Stimulated activated CD8-positive, alpha-beta memory T cell treated with anti-CD3 and anti-CD28 coated beads, Interleukin-4, amount 100 ng/mL, for 4 hours (primary cell): ENCODE results near the gene PYROXD2.
"Not testable (repeated sequence)": the region's sequence is repeated elsewhere in the genome, so short reads cannot be mapped to it uniquely, and the experiment has no call there.

Experiments used
- DNase-seq, 2 donors: peaks; one replicate each; pipeline ENCODE4 v3.0.0-alpha.2; 2020; ENCODE audit warnings: low read depth in 2 of 2, low spot score in 1 of 2

The PYROXD2 gene

DNA sequence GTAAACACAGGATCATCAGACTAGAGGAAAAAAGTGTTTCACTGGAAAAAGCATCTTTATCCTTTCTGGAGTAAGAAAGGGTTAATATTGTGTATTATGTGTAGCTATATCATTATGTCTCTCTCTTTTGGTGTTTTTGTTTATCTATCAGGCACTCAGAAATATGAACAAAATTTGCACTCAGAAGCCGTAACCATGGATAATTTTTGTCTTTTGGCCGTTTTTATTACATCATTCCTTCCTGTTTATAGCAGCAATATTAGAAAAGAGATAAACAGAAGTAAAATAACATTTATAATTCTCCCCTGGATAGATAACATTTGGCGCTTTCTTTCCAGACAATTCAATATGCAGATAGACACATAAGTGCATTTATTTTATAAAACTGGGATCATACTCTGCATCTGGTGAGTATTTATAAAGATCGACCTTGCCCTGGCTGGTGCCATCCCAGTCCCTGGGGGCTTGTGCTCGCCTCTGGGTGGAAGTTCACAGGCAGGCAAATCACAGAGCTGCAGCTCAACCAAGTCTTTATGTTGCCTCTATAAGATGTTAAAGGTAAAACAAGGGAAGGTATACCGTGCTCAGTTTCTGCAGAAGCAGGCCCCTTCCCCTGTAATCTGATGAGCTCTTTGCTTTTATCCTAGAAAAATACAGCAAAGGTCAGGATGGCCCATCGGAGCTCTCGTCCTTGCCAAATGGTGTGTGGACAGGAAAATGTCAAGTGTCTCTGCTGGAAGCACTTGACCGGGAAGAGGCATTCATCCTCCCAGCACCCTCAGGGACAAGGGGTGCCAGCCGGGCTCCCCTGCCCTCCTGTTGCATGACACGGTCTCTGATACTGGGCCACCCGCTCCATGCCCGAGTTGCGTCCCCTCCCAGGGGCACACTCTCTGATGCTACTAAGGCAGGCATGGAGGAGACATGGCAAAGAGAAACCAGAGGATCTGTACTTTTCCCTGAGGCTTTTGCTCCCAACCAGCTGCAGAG is 43.9 kb downstream of the PYROXD2 start:
- no peak for DNase-seq

DNA sequence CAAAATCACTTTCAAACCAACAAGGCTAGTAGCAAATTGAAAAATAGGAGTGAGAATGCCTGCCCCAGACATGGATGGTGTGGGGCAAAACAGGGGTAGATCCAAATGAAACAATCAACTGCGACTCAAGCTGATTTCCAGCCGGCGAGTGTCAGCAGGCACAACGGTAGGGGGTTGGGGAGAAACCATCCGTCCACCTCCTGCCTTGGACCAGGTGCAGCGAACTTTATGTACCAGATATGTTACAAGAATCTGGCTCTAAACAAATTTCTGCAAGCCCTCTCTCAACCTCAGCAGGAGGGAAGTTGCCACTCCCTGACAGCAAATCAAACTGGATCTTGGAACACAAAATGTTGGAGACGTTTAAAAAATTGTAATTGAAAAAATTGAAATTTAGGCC is 45.2 kb downstream of the PYROXD2 start:
- no peak for DNase-seq

DNA sequence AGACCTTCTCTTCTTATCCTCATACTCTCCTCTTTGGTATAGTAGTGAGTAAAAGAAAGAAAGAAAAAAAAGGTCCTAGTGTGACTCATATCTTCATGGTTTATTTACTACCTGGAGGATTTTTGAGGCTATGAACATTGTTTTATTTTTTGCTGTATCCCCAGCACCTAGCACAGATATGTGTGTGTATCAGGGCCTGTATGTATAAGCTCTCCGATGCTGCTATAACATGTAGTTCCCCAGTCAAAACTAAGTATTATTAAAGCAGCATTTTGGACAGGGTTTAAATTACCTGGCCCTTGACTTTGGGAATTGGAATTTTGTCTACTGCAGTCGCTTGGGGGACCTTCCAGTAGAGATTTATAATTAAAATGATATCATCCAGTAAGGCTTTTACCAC is 46.3 kb downstream of the PYROXD2 start:
- no peak for DNase-seq

DNA sequence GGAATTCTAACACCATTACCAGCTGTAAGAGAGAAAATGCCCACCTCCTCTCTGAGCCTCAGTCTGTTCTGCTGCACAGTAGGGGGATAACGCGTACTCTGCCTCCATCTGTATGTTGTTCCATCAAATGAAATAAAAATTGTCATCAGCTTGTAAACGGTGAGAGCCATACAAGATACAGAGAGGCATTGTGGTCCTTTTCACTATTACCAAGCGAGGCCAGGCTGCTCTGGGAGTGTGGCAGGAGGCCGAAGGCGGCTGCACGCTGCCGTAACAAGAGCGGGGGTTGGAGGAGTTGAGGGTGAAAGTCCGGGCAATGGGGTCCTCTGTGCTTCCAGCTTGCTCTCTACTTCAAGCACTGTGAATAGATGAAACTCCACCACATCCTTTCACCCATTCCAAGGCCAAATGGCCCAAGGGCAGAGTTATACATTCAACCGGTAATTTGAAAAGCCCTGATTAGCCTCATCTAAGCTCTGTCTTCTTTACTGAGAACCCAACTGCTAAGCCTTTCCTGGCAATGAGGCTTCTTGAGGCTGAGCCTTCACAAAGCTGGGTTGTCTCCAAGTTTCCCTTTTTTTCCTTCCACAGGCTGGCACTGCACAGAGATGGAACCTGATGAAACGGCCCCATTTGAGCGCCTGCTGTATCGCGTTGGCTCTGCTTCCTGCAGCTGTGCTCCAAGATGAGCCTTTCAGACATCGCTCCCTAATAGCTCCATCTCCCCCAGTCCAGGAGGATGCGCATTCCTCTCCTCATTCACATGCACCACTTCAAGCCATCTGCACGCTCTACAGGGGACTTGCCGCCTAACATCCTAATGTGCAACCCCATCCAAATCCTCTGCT is 47.2 kb downstream of the PYROXD2 start:
- DNase-seq = no peak

DNA sequence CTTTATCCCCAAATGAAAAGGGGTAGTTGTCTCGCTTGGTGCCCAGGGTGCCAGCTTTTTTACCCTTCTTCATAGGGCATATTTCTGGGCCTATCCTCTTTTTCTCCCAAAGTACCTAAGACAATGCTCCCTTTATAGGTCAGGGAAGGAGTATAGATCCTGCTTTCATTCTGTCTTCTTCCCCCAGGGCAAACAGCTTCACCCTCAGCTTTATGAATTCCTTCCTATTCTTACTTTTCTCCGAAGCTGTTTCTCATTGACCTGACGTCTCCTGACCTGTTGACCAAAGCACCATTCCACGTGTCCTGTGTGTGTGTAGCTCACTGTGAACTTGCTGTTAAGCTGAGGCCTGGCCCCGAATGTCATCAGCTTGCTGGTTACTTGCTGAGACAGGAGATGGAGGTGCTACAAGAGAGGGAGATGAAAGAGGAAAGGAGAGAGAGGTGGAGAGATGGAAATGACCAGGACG is 48.9 kb downstream of the PYROXD2 start:
- DNase-seq = no peak

DNA sequence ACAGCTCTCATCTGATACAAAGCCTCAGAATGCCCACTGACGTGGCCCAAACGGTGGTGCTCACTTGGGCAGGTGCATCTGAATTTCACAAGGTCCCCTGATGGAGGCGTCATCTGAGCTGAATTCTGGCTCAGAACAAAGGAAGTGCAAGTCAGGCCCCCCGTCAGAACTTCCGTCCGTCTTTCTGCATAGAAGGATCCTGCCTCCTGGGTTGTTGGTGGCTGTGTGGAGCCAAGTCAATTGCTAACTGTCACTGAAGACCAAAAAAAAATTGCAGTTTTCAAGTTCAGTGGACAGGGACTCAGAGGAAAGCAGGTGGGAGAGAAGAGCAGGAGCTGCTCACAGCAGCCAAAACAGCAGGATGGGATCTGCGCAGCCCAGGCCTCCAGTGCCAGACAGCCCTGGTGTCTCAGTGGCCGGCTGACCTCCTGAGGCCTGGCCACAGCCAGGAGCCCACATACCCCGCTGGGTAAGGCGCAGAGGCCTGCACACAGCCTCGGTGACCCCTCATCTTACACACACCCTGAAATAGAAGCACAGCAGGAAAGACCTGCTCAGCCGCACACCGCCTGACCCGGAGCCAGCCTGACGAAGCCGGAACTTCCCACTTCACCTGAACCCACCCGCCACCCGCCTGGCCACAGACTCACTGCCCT is 49.4 kb downstream of the PYROXD2 start:
- DNase-seq = no peak

DNA sequence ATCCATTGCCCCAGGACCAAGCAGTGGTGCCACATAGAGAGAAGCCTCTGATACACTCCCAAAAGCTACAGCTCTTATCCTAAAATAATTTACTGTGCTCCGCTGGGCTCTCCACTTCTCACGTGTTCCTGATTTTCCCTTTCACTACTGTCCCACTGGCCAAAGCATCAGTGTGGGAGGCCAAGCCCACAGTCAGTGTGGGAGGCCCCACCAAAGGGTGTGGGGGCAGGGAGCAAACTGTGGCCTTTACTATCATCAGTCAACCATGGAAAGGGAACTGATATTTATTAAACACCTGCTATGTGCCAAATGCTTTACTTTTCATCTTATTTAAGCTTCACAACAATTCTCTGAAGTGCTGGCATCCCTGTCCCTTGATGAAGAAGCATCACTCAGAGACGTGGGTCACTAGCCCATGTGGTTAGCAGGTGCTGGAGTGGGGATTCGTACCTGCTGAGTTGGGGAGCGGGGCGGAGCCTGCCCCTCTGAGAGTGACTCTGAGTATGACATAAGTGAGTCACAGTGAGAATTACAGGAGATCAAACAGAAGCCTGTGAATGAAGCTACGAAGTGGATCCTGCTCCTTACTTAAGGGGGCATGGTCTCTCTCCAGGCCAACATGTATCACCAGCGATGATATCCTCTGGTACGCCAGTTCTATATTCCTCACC is 50.4 kb downstream of the PYROXD2 start:
- no peak for DNase-seq

DNA sequence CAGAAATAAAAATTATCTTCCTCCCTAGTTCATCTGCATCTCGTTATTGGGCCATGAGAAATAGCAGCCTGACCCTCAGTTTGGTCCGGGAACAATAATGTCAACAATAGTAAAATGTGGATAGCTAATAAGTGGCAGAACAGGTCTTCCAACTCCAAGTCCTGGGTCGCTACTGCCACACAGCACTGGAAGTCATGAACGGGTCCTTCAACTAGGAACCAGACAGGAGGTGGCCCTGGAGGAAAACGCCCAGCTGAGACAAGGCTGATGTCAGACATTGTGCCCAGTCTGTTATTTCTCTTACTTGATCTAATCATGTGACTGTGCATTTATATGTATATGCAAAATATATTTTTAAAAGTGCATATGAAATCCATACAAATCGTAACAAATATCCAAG is 51.8 kb downstream of the PYROXD2 start:
- no peak for DNase-seq

DNA sequence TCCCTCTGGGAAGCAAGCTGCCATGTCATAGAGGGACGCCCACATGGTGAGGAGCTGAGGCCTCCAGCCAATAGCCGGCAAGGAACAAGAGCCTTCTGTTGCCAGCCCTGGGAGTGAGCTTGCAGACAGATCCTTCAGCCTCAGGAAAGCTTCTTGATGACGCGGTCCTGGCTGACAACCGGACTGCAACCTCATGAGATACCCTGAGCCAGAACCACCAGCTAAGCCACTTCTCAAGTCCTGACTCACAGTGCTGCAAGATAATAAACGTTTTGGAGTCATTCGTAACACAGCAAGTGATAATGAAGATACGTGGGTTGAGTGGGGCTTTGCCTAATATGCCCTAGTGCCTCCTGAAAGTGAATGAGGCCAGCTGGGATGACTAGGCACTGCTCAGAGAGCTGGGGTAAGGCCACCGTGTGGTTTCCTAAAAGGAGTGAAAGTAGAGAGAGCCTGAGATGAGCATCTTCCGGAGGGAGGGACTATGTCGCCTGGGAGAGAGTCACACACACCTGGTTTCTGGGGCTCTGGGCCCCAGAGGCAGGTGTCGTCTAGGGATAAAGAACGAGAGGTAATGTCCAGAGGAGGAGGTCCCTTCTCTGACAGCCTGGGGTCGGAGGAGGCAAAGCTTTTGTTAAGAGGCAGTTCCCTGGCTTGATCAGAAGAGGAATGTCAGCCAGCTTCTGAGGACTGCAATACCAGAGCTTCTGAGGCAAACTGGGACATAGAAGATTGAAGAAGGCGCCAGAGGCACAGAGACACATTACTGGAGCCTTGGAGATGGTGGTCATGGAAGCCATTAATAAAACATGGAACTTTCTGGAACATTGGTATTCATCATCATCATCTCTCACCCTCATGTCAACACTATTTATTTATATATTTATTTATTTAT is 53.6 kb downstream of the PYROXD2 start:
- no peak for DNase-seq

DNA sequence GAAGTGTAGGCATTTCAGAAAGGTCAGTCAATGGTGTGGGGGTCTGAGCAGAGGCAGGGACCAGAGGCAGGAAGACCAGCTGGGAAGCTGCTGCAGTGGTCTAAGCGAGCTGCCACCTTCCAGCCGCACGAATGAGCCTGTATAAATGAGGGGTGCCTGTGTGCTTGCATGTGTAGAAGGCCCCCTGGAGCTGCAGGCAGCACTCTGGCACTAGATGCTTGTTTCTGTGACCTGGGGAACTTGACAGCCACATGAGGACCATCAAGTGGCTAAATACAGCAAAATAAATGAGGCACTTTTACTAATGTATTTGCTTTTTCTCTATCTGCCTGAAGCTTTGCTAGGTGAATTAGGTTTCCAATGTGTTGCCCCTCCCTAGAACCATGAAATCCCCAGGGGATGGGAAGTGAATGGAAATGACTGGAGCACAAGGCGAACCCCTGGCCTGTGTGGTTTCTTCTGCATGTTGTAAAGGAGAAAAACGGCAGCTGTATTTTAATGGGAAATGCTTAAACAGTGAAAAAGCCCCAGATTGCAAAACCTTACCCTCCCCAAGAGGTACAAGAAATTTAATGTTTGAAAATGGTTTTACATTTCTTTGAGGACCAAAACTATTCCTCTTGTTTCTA is 57.7 kb downstream of the PYROXD2 start:
- DNase-seq = no peak

DNA sequence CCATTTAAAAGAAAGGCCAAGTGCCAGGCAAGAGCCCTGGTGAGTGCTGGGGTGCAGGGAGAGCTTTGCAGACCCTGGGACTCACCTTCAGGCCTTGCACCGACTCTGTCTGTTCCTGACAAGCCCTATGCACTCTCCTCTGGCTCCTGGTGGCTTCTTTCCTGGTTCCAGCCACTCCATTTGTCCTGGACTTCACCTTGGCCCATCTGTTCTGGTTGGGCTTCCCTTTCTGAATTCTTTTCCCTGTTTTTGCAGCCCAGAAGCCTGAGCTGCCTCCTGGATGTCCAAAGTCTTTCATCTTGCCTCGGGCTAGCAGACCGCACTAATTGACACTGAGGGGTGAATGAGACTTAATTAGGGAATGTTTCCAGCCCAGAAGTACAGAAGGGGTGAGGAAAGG is 60.5 kb downstream of the PYROXD2 start:
- DNase-seq = no peak

DNA sequence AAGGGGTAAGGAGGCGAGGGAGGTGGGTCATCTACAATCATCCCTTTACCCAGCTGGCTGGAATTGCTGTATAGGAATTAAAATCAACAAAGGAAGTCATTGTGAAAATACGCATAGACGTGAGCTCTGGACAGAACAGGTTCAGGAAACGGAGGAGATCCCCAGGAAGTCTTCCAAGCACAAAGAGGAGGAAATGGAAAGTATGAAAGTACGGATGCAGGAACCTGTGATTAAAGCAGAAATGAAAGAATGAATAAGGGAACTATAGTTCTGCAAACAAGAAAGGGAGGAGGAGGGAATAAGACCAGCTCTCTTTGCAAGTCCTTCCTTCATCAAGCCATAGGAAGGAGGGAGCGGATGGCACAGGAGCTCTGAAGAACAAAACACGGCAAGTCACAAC is 61.8 kb downstream of the PYROXD2 start:
- DNase-seq = no peak

DNA sequence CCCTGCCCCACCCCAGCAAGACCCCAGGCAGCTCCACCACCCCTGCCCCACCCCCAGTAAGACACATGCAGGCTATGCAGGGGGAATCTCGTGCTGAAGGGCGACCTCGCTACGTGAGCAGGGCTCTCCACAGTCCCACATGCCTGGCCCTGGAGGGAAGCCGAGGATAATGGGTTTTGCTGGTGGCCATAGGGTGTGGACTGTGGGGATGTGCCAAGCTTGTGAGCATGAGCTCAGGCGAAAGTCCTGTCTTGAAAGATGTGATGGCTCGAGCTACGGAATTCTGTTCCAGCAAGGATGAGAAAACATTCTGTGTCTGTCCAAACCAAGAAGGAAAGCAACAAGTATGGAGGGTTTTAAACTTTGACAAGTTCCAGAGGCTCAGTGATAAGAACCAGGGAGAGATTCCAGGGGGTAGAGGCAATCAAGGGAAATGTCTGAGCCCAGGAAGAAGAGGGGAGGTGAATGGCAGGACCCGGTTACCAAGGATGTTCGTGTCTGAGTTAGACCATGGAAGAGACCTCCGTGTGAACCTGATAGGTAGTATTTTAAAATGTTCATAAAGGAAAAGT is 63.1 kb downstream of the PYROXD2 start:
- DNase-seq = no peak

DNA sequence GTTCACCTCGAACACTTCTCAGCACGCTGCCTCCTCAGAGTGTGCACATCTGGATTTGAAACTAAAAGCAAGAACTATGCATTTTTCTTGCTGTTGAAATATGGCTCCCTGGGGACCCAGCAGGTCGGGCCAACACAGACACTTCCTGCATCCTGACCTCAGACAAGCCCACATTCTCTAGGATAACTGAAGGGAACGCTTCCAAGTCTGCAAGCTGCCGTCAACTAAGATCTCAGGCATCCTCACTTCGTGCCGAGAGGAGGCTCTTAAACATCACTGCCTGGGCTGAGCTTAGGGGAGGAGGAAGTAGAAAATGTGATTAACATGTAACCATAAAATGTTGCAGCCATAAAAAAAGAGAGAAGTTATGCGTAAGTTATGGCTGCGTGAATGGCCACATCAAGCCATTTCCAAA is 65.5 kb downstream of the PYROXD2 start:
- no peak for DNase-seq

DNA sequence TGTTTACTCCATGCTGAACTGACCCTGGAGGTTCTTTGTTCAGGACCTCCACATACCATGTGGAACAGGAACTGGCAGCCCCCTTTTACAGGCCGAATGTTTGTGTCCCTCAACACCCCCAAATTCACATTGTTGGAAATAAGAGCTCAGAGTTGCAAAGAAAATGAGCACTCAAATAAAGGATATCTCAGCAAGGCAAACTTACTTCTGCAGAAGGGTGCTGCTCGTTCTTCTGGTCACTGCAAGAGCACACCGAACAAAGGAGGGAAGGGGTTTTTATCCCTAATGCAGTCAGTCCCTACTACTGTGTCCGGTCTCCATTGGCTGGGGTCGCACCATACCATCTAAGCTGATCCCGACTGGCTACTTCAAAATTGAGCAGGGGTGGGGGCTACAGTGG is 68.1 kb downstream of the PYROXD2 start:
- no peak for DNase-seq

DNA sequence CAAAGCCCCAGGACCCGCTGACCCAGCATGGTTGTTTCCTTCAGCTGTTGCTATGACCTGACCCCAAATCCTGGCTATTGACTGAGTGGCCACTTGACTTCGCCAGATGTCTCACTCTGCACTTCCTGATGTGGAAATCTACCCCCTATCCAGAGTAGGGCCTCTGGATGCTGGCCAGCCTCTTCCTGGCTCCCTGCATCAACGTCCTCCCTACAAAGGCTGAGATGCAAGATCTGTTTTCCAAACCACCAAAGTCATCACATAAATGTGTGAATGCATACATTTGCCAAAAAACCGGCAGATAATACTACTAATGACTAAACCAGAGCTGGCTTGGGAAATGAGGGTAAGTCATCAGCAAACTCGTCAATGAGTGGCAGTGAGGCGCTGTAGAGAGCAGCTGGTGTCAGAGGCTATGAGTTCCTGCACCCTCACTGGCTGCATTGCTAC is 70.4 kb downstream of the PYROXD2 start:
- DNase-seq = no peak

DNA sequence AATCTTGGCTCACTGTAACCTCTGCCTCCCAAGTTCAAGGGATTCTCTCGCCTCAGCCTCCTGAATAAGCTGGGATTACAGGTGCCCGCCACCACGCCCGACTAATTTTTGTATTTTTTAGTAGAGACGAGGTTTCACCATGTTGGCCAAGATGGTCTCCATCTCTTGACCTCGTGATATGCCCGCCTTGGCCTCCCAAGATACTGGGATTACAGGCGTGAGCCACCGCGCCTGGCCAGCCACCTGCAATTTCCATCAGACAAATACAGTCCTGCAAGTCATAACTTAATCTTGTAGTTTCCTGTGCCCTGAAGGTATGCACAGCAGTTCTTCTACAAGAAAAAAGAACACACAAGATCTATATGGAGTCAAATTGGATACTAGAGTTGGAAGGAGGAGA is 73.3 kb downstream of the PYROXD2 start:
- not testable (repeated sequence) for DNase-seq

DNA sequence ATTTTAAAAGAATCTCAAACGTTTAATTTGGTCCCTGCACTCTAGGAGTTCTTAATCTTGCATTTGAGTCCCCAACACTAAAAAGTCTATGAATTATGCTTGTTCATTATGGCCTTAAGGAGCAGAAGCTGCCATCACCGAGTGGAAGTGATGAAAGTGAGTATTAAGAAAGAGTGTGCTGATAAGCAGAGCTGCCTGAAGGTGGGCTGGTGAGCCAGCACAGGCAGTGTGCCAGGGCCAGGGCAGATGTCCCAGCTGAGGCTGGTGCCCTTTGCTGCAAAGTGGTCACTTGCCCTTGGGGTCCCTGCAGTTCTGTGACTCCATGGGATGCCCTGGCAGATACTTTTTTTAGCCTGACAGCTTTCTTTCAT is 74.1 kb downstream of the PYROXD2 start:
- no peak for DNase-seq
